Measurements from ENCODE around the gene ZNF771. TPM values are rescaled to one million over a fixed set of nuclear protein-coding genes. Genes with fewer than 3 reads are reported as not detected.

ZNF771 gene
- total RNA-seq, 3 donors from 2014 or later (not counting 1 experiment from before 2014, with no cell fraction given), result 0.70 to 1.4 (median 1.4) TPM

- ATAC-seq, result no peak
- H3K4me3 Mint-ChIP-seq, result no peak overlapping the region
- WGBS (ENCODE audit: insufficient coverage), result 99% methylated on average over 4 of the region's 6 CpGs
Measured at GRCh38 chr16:30439720-30440348, 32.4 kb downstream of the ZNF771 start.

GRCh38 chr16:30443631-30444030, 36.2 kb downstream of the ZNF771 start:
- no peak overlapping the region for H3K27ac ChIP-seq (ENCODE audit: low read length)
- WGBS (ENCODE audit: insufficient coverage), result 92% methylated on average over 1 of the region's 2 CpGs
- no peak for DNase-seq
- peaks cover 30% of the 10 kb centered on the region for H3K4me1 ChIP-seq (ENCODE audit: control insufficient read depth, insufficient read depth, low read length)
- no peaks in the 10 kb centered on the region for H3K27me3 ChIP-seq (ENCODE audit: control insufficient read depth, insufficient read depth, low read length)
- Mint-ChIP-seq H3K27me3 (ENCODE audit: low read depth in 2 of 2) (no peaks in the 10 kb centered on the region), H3K36me3 (peaks cover 7% of the 10 kb centered on the region), H3K4me1 (peaks cover 31 to 32% of the 10 kb centered on the region in 2 donors), H3K27ac (peak overlapping the region; percentile 7 to 66), H3K4me3 (peak overlapping the region; percentile 96), H3K9me3 (peaks cover 0 to 3% of the 10 kb centered on the region in 2 donors)
- intact Hi-C loops (cut with micrococcal nuclease), result no loop called here
- H3K9me3 ChIP-seq (ENCODE audit: control insufficient read depth, insufficient read depth, low read length), result no peaks in the 10 kb centered on the region
- no peak for ATAC-seq
- no peak overlapping the region for H3K4me3 ChIP-seq (ENCODE audit: low read length)
- peaks cover 4% of the 10 kb centered on the region for H3K36me3 ChIP-seq (ENCODE audit: control insufficient read depth, insufficient read depth, low read length)
- no peak for TF ChIP-seq CTCF (IDR thresholded peaks at IDR 0.05)

More at GRCh38 chr16:30439720-30440348, 32.4 kb downstream of the ZNF771 start:
- Mint-ChIP-seq H3K27me3 (ENCODE audit: low read depth in 2 of 2) (no peaks in the 10 kb centered on the region), H3K9me3 (peaks cover 0 to 3% of the 10 kb centered on the region in 2 donors), H3K36me3 (peaks cover 7% of the 10 kb centered on the region), H3K4me1 (peaks cover 18 to 19% of the 10 kb centered on the region in 2 donors), H3K27ac (no peak overlapping the region)
- Histone ChIP-seq H3K4me3 (ENCODE audit: low read length) (no peak overlapping the region), H3K9me3 (ENCODE audit: control insufficient read depth, insufficient read depth, low read length) (no peaks in the 10 kb centered on the region), H3K27me3 (ENCODE audit: control insufficient read depth, insufficient read depth, low read length) (no peaks in the 10 kb centered on the region), H3K4me1 (ENCODE audit: control insufficient read depth, insufficient read depth, low read length) (peaks cover 18% of the 10 kb centered on the region), H3K36me3 (ENCODE audit: control insufficient read depth, insufficient read depth, low read length) (peaks cover 4% of the 10 kb centered on the region), H3K27ac (ENCODE audit: low read length) (no peak overlapping the region)
- intact Hi-C loops (cut with micrococcal nuclease), result loop anchor here (10.0 kb wide), 1 partner anchor 95 kb away; the partner anchor contains the start of gene ZNF747
- no peak for DNase-seq
- TF ChIP-seq CTCF (IDR thresholded peaks at IDR 0.05), result no peak

- no peaks in the 10 kb centered on the region for H3K27me3 Mint-ChIP-seq (ENCODE audit: low read depth in 2 of 2)
- Histone ChIP-seq H3K27me3 (ENCODE audit: control insufficient read depth, insufficient read depth, low read length) (no peaks in the 10 kb centered on the region), H3K9me3 (ENCODE audit: control insufficient read depth, insufficient read depth, low read length) (no peaks in the 10 kb centered on the region), H3K36me3 (ENCODE audit: control insufficient read depth, insufficient read depth, low read length) (peaks cover 4% of the 10 kb centered on the region), H3K4me1 (ENCODE audit: control insufficient read depth, insufficient read depth, low read length) (peaks cover 34% of the 10 kb centered on the region), H3K4me3 (ENCODE audit: low read length) (peak overlapping the region; percentile 87), H3K27ac (ENCODE audit: low read length) (peak overlapping the region; percentile 91)
- TF ChIP-seq CTCF (IDR thresholded peaks at IDR 0.05), result no peak
- peak overlapping the region; percentile 96 for H3K4me3 Mint-ChIP-seq
- intact Hi-C loops (cut with micrococcal nuclease), result loop anchor here (1.0 kb wide), 1 partner anchor 14 kb away; the partner anchor contains the start of gene DCTPP1
- peaks cover 31 to 32% of the 10 kb centered on the region in 2 donors for H3K4me1 Mint-ChIP-seq
- DNase-seq, result no peak
- ATAC-seq, result no peak
- peaks cover 0 to 3% of the 10 kb centered on the region in 2 donors for H3K9me3 Mint-ChIP-seq
- 93% methylated on average over 29 of the region's 29 CpGs for WGBS (ENCODE audit: insufficient coverage)
- H3K36me3 Mint-ChIP-seq, result peaks cover 7% of the 10 kb centered on the region
- H3K27ac Mint-ChIP-seq, result peak overlapping the region; percentile 7 to 94
Measured at GRCh38 chr16:30444231-30445148, 37.1 kb downstream of the ZNF771 start.
